ENCODE measurements around the gene UHMK1. TPM values are rescaled to one million over a fixed set of nuclear protein-coding genes. Genes with fewer than 3 reads are reported as not detected.

UHMK1 gene
- total RNA-seq, 1 donor from 2014 or later = 21.7 TPM

GRCh38 chr1:162573136-162573535, 75.5 kb downstream of the UHMK1 start:
- no peak overlapping the region for H3K4me3 Mint-ChIP-seq
- TF ChIP-seq CTCF (conservative IDR thresholded peaks at IDR 0.05) = no peak
- H3K27ac Mint-ChIP-seq (ENCODE audit: unreplicated experiment) = no peak overlapping the region
- no peak for DNase-seq (ENCODE audit: low read depth, low spot score)
- H3K4me1 Mint-ChIP-seq = no peaks in the 10 kb centered on the region
- no peaks in the 10 kb centered on the region for H3K36me3 Mint-ChIP-seq (ENCODE audit: low read depth)
- H3K27me3 Mint-ChIP-seq (ENCODE audit: low read depth) = no peaks in the 10 kb centered on the region
- no peaks in the 10 kb centered on the region for H3K9me3 Mint-ChIP-seq

- no peaks in the 10 kb centered on the region for H3K36me3 Mint-ChIP-seq (ENCODE audit: low read depth)
- no peaks in the 10 kb centered on the region for H3K9me3 Mint-ChIP-seq
- no peaks in the 10 kb centered on the region for H3K27me3 Mint-ChIP-seq (ENCODE audit: low read depth)
- no peak for DNase-seq (ENCODE audit: low read depth, low spot score)
- no peaks in the 10 kb centered on the region for H3K4me1 Mint-ChIP-seq
- H3K4me3 Mint-ChIP-seq = no peak overlapping the region
- TF ChIP-seq CTCF (conservative IDR thresholded peaks at IDR 0.05) = no peak
- H3K27ac Mint-ChIP-seq (ENCODE audit: unreplicated experiment) = no peak overlapping the region
These were observed 80.6 kb downstream of the UHMK1 start for GRCh38 chr1:162578071-162578700.

GRCh38 chr1:162578936-162579335, 81.3 kb downstream of the UHMK1 start:
- TF ChIP-seq CTCF (conservative IDR thresholded peaks at IDR 0.05) = no peak
- Mint-ChIP-seq H3K4me3 (no peak overlapping the region), H3K36me3 (ENCODE audit: low read depth) (no peaks in the 10 kb centered on the region), H3K27me3 (ENCODE audit: low read depth) (no peaks in the 10 kb centered on the region), H3K4me1 (no peaks in the 10 kb centered on the region), H3K27ac (ENCODE audit: unreplicated experiment) (no peak overlapping the region), H3K9me3 (no peaks in the 10 kb centered on the region)
- no peak for DNase-seq (ENCODE audit: low read depth, low spot score)

Other genes with a start within 250 kb of the UHMK1 start
- gene SPATA46, start 121.0 kb upstream of the UHMK1 start, total RNA-seq = not detected in 2 replicates
- 9.3 and 9.8 TPM in 2 replicates for gene C1orf226, start 116.1 kb upstream of the UHMK1 start, total RNA-seq
- gene SH2D1B, start 85.7 kb upstream of the UHMK1 start, total RNA-seq = not detected in 2 replicates
- gene UAP1, start 63.9 kb downstream of the UHMK1 start, total RNA-seq = 34.1 and 38.6 TPM in 2 replicates
- gene DDR2, start 134.6 kb downstream of the UHMK1 start, total RNA-seq = 2.6 and 3.9 TPM in 2 replicates